Breast epithelium (tissue), 3 donors: ENCODE results near the gene FAM114A1.
"Not testable (repeated sequence)": the region's sequence is repeated elsewhere in the genome, so short reads cannot be mapped to it uniquely, and the experiment has no call there.

Source experiments
- POLR2A ChIP-seq: fragments of 450-650 bp; IDR thresholded peaks from one replicate; pipeline ENCODE4 v1.6.1; 2016; ENCODE audit warnings: antibody characterized with exemption, mild to moderate bottlenecking, moderate library complexity
- TF ChIP-seq, protein P1 (sequence below), 3 donors: fragments of 450-650 bp; IDR thresholded peaks; one replicate each; pipeline ENCODE4 v1.5.1; 2016 to 2017; ENCODE audit warnings: antibody characterized with exemption in 3 of 3, mild to moderate bottlenecking in 3 of 3, moderate library complexity in 3 of 3

DNA sequence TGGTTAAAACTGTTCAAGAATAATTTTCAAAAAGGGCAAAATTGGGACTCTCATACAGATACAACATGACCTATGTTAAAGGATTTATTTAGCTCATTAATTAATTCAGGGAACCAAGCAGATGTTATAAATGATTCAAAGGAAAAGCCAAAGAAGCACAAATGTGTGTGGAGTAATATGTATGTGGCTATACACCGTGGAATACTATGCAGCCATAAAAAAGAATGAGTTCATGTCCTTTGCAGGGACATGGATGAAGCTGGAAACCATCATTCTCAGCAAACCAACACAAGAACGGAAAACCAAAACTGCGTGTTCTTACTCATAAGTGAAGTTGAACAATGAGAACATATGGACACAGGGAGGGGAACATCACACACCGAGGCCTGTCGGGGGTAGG, 48.7 kb downstream of the FAM114A1 start:
- TF ChIP-seq, protein P1, sequence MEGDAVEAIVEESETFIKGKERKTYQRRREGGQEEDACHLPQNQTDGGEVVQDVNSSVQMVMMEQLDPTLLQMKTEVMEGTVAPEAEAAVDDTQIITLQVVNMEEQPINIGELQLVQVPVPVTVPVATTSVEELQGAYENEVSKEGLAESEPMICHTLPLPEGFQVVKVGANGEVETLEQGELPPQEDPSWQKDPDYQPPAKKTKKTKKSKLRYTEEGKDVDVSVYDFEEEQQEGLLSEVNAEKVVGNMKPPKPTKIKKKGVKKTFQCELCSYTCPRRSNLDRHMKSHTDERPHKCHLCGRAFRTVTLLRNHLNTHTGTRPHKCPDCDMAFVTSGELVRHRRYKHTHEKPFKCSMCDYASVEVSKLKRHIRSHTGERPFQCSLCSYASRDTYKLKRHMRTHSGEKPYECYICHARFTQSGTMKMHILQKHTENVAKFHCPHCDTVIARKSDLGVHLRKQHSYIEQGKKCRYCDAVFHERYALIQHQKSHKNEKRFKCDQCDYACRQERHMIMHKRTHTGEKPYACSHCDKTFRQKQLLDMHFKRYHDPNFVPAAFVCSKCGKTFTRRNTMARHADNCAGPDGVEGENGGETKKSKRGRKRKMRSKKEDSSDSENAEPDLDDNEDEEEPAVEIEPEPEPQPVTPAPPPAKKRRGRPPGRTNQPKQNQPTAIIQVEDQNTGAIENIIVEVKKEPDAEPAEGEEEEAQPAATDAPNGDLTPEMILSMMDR (IDR thresholded peaks at IDR 0.05): not testable (repeated sequence)
- not testable (repeated sequence) for TF ChIP-seq POLR2A
